Panc1 (cell line): ENCODE data around the gene IGFLR1. TPM values are rescaled to one million over a fixed set of nuclear protein-coding genes. Genes with fewer than 3 reads are reported as not detected.

Source experiments
- ATAC-seq: fragments of 200-7000 bp; cut with Tn5 transposase; 2 replicates; pipeline ENCODE4 v1.9.1; 2020; ENCODE audit warnings: mild to moderate bottlenecking, moderate library complexity
- BruUV-seq: library from RNA; stranded (reverse); fragments of 400-500 nt; replicated peaks from 2 replicates; lab custom pipeline; 2021; lab: Mats Ljungman, UMichigan
- CTCF ChIA-PET: fragments of 300-600 bp; sonication (Branson Sonifier 250); formaldehyde crosslinking; loops from one replicate; lab custom pipeline; 2022; ENCODE audit warnings: antibody characterized with exemption; lab: Charles Lee
- POLR2A ChIA-PET: fragments of 300-600 bp; sonication (Branson Sonifier 250); formaldehyde crosslinking; loops from one replicate; lab custom pipeline; 2022; ENCODE audit warnings: antibody characterized with exemption; lab: Charles Lee
- DNase-seq: peaks from one replicate; pipeline ENCODE4 v3.0.0-alpha.2; 2010; ENCODE audit warnings: low read depth, low spot score
- H3K27ac ChIP-seq: 2 replicates; pipeline ENCODE4 v1.5.1; 2011; ENCODE audit warnings: mild to moderate bottlenecking, low read length, inconsistent platforms
- H3K27me3 ChIP-seq: fragments of 200-500 bp; sonication (Bioruptor generic); 2 replicates; pipeline ENCODE4 v1.6.0; 2014; ENCODE audit warnings: low read length, inconsistent platforms; ENCODE audit not compliant: control insufficient read depth, insufficient read depth
- H3K36me3 ChIP-seq: fragments of 200-500 bp; sonication (Bioruptor generic); 2 replicates; pipeline ENCODE4 v1.5.1; 2014; ENCODE audit warnings: inconsistent platforms, mild to moderate bottlenecking, low read length, moderate library complexity; ENCODE audit not compliant: control insufficient read depth, insufficient read depth
- H3K4me1 ChIP-seq: 2 replicates; pipeline ENCODE4 v1.5.1; 2011; ENCODE audit warnings: inconsistent platforms, mild to moderate bottlenecking, low read length, moderate library complexity; ENCODE audit not compliant: control insufficient read depth, insufficient read depth
- H3K4me3 ChIP-seq, 2 experiments: 2 replicates each; pipeline ENCODE4 v1.5.1; 2011 to 2012; ENCODE audit warnings: low read depth in 2 of 2, low read length in 2 of 2, mild to moderate bottlenecking in 2 of 2, inconsistent platforms in 1 of 2, moderate library complexity in 1 of 2
- H3K9me3 ChIP-seq: fragments of 200-500 bp; sonication (Bioruptor generic); 2 replicates; pipeline ENCODE4 v1.5.1; 2014; ENCODE audit warnings: low read depth, mild to moderate bottlenecking, inconsistent platforms, low read length, moderate library complexity; ENCODE audit not compliant: control insufficient read depth, insufficient read depth
- POLR2AphosphoS5 ChIP-seq: IDR thresholded peaks from 2 replicates; pipeline ENCODE4 v1.6.1; 2012; ENCODE audit warnings: mild to moderate bottlenecking, low read depth, low read length, moderate library complexity
- SIN3A ChIP-seq: IDR thresholded peaks from 2 replicates; pipeline ENCODE4 v1.6.1; 2012; ENCODE audit warnings: low read depth, mild to moderate bottlenecking, low read length, moderate library complexity, borderline replicate concordance; ENCODE audit not compliant: insufficient read depth
- TCF7L2 ChIP-seq: IDR thresholded peaks from 2 replicates; pipeline ENCODE4 v1.6.1; 2011; ENCODE audit warnings: mild to moderate bottlenecking, low read depth, low read length, inconsistent platforms
- in situ Hi-C: cut with HindIII; loops from 2 replicates; pipeline ENCODE4 v1.10.0; 2016; ENCODE audit warnings: low sequenced_read_pairs, low pct_unique_long_range_greater_than_20kb
- intact Hi-C: fragments of 100-400 bp; cut with micrococcal nuclease; formaldehyde crosslinking; loops from one replicate; pipeline ENCODE4 v1.10.0; 2022; ENCODE audit not compliant: unreplicated experiment
- total RNA-seq: library from RNA; stranded (reverse); gene quantifications from one replicate; pipeline ENCODE4 v1.2.1, GENCODE V29; 2021; ENCODE audit not compliant: unreplicated experiment
- TF ChIP-seq, protein P1 (sequence below): fragments of 450-650 bp; IDR thresholded peaks from 2 replicates; pipeline ENCODE4 v1.5.1; 2017; ENCODE audit warnings: mild to moderate bottlenecking
- TF ChIP-seq, protein P2 (sequence below), 2 experiments: IDR thresholded peaks; 2 replicates each; pipeline ENCODE4 v1.6.1; 2011 to 2012; ENCODE audit warnings: low read depth in 2 of 2, control low read depth in 1 of 2, low read length in 1 of 2, mild to moderate bottlenecking in 1 of 2, moderate library complexity in 1 of 2; ENCODE audit not compliant: insufficient read depth in 1 of 2

Gene IGFLR1
- total RNA-seq, 1 experiment from 2014 or later: 12.5 TPM

DNA sequence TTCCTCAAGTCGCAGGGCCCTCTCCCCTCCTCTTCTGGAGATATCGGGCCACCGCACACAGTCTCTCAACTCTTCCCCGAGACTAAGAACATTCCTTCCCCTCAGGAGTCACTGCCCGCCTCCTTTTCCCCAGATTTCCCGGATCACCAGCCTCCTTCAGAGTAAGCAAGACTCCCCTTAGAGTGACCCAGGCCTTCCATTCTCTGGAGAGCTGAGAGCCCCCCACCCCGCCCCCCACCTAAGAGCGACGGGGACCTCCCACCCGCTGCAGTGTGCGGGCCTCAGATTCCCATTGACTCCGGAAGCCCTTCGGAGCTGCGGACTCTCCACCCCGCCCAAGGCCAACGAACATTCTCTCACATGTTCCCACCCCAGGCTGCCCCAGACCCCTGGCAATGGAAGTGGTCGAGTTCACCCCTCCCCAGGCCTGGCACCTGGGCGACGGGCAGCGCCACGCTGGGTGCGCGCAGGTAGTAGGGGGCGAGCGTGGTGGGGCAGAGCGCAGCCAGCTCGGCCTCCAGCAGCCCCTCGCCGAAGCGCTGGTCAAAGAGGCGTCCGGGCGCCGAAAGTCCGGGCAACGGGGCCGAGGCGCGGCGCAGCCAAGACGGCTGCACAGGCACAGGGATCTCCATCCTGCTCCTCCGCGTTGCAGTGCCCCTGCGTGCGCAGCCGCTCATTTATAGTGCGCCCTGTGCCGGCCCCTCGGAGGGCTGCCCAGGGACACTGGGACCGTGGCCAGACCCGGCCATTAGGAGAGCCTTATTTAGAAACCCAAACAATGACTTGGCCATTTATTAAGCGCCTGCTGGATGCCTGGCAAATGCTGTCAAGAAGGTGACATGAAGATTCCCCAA lies 14.4 kb upstream of the IGFLR1 start, which contains the start of gene HSPB6:
TSS of gene HSPB6 (minus strand) at position 653 of the 854 bp plus-strand sequence. CDS start at position 632, 21 bp downstream.
- BruUV-seq: no TSS peak
- in situ Hi-C loops (no loop called here), intact Hi-C loops (no loop called here)
- CTCF ChIA-PET: no interaction called here
- POLR2A ChIA-PET: no interaction called here
- no peaks in the 10 kb centered on the region for H3K9me3 ChIP-seq
- no peaks in the 10 kb centered on the region for H3K27me3 ChIP-seq
- H3K4me3 ChIP-seq: peak within 1 kb of the TSS; percentile 95 to 99
- no peaks in the 10 kb centered on the region for H3K36me3 ChIP-seq
- peak within 1 kb of the TSS; percentile 100 for H3K27ac ChIP-seq
- peaks cover 16% of the 10 kb centered on the region for H3K4me1 ChIP-seq
- DNase-seq (no peak), ATAC-seq (no peak)
- TF ChIP-seq, protein P1, sequence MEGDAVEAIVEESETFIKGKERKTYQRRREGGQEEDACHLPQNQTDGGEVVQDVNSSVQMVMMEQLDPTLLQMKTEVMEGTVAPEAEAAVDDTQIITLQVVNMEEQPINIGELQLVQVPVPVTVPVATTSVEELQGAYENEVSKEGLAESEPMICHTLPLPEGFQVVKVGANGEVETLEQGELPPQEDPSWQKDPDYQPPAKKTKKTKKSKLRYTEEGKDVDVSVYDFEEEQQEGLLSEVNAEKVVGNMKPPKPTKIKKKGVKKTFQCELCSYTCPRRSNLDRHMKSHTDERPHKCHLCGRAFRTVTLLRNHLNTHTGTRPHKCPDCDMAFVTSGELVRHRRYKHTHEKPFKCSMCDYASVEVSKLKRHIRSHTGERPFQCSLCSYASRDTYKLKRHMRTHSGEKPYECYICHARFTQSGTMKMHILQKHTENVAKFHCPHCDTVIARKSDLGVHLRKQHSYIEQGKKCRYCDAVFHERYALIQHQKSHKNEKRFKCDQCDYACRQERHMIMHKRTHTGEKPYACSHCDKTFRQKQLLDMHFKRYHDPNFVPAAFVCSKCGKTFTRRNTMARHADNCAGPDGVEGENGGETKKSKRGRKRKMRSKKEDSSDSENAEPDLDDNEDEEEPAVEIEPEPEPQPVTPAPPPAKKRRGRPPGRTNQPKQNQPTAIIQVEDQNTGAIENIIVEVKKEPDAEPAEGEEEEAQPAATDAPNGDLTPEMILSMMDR: no peak
- TF ChIP-seq POLR2AphosphoS5 (no peak), TCF7L2 (no peak), SIN3A (no peak)
- TF ChIP-seq, protein P2, sequence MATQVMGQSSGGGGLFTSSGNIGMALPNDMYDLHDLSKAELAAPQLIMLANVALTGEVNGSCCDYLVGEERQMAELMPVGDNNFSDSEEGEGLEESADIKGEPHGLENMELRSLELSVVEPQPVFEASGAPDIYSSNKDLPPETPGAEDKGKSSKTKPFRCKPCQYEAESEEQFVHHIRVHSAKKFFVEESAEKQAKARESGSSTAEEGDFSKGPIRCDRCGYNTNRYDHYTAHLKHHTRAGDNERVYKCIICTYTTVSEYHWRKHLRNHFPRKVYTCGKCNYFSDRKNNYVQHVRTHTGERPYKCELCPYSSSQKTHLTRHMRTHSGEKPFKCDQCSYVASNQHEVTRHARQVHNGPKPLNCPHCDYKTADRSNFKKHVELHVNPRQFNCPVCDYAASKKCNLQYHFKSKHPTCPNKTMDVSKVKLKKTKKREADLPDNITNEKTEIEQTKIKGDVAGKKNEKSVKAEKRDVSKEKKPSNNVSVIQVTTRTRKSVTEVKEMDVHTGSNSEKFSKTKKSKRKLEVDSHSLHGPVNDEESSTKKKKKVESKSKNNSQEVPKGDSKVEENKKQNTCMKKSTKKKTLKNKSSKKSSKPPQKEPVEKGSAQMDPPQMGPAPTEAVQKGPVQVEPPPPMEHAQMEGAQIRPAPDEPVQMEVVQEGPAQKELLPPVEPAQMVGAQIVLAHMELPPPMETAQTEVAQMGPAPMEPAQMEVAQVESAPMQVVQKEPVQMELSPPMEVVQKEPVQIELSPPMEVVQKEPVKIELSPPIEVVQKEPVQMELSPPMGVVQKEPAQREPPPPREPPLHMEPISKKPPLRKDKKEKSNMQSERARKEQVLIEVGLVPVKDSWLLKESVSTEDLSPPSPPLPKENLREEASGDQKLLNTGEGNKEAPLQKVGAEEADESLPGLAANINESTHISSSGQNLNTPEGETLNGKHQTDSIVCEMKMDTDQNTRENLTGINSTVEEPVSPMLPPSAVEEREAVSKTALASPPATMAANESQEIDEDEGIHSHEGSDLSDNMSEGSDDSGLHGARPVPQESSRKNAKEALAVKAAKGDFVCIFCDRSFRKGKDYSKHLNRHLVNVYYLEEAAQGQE (IDR thresholded peaks at IDR 0.05; ENCODE audit: insufficient read depth in 1 of 2, low read depth in 2 of 2, low read length in 1 of 2): no peak

DNA sequence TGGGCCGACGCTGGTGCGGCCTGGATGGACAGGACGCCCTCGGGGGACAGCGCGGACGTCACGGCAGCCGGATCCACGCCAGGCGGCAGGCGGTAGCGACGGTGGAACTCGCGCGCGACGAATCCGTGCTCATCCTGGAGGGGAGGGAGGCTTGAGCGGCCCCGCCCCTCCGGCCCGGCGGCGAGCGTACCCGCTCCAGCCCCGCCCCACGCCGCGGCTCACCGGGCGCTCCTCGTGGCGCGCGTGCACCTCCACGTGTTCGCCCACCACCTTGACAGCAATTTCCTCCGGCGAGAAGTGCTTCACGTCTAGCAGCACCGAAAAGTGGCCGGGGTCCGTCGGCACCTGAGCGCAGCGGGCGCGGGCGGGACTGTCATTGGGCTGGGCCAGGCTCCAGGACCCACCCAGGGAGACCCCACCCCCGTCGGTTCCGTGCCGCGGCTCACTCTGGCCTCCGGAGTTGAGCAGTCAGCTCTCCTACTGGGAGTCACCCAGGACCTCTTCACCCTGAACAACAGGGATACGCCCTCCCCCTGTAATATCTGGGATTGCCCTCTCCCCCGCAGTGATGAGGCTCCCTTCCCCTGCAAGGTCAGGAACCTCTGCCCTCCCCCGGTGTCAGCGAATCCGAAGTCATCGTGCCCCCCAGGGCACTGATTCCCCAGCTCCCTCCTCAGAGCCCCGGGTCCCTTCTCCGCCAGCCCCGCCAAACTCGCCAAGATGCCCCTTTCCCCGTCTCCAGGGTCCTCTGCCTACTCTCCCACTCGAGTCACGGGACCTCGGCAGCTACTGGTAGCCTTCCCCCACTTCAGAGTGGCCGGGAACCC lies 13.5 kb upstream of the IGFLR1 start:
- intact Hi-C loops: no loop called here
- Histone ChIP-seq H3K36me3 (no peaks in the 10 kb centered on the region), H3K4me1 (peaks cover 16% of the 10 kb centered on the region), H3K9me3 (no peaks in the 10 kb centered on the region), H3K4me3 (no peak overlapping the region), H3K27ac (no peak overlapping the region), H3K27me3 (no peaks in the 10 kb centered on the region)
- ChIA-PET POLR2A (no interaction called here), CTCF (no interaction called here)
- TF ChIP-seq, protein P1: no peak
- TF ChIP-seq, protein P2 (IDR thresholded peaks at IDR 0.05; ENCODE audit: insufficient read depth in 1 of 2, low read depth in 2 of 2, low read length in 1 of 2): no peak
- TF ChIP-seq POLR2AphosphoS5 (no peak), SIN3A (no peak)
- BruUV-seq: no TSS peak
- ATAC-seq (no peak), DNase-seq (no peak)
- in situ Hi-C loops: no loop called here
